Raji (cell line): Measurements from ENCODE around the gene KCTD17.

ENCODE experiments used
- POLR2A ChIP-seq: IDR thresholded peaks from 2 replicates; pipeline ENCODE4 v1.6.1; 2011; ENCODE audit warnings: low read depth, low read length, control low read depth; ENCODE audit not compliant: insufficient read depth

KCTD17 gene

DNA sequence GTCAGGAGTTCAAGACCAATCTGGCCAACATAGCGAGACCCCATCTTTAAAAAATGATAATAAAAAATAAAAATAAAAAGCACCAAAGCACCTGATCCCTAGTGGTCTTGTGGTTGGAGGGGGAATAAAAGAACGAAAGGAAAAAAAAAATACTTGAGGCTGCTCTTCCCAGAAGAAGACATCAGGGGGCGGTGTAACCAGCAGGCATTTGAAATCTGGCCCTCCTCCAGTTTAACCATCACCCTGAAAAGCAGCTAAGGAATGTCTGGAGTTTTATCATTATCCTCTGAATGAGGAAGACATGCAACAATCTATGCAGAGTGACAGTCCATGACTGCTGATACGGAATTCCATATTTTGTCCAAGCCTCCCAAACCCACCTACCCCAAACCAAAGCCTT lies 5.6 kb upstream of the KCTD17 start:
- no peak for TF ChIP-seq POLR2A

DNA sequence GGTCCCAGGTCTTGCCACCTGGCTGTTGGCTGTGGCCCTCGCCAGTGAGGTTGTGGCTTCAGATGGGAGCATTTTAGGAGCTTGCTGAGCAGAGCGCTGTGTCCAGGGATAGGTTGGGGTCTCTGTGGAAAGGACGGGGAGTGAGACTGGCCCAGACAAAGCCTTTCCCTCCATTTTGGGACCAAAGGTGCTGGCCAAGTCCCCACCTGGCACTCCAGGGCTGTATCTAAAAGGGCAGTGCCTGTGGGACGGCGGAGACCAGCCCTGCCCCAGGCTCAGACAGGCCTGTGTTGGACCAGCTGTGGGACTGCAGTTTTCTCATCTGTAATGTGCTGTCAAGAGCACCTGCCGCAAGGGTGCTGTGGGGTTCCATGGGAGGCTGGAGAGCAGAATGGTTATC lies 5.0 kb upstream of the KCTD17 start:
- TF ChIP-seq POLR2A = no peak

- no peak for TF ChIP-seq POLR2A
Observed at GRCh38 chr22:37047006-37047405, 4.5 kb upstream of the KCTD17 start.

DNA sequence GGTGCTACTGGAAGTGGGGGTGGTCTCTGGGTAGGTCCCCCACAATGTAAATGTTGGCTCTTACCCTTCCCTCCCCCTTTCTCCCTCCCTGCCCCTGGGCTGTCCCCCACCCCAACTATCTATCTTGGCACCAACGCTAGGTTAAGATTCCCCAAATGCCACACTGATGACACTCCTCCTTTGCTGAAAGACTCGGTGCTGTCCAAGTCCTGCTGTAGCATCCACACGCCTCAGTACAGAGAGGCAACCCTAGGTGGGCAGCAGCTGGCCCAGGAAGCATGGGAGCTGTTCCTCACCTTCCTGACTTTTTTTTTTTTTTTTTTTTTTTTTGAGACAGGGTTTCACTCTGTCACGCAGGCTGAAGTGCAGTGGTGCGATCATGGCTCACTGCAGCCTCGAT lies 3.4 kb upstream of the KCTD17 start:
- TF ChIP-seq POLR2A = no peak

DNA sequence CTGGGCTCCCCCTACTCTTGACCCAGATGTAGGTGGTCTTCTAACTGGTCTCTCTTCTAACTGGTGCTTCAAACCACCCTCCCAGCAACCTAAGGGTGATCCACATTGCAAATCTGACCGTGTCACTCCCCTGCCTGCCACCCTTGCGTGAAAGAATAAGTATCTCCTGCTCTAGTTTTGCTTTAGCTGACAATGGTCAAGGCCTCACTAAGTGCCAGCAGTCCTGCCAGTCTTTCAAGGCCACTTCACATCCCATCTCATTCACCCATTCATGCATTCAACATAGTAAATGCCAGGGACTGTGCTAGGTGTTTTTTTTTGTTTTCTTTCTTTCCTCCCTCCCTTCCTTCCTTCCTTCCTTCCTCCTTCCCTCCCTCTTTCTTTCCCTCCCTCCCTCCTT lies 2.3 kb upstream of the KCTD17 start:
- no peak for TF ChIP-seq POLR2A

DNA sequence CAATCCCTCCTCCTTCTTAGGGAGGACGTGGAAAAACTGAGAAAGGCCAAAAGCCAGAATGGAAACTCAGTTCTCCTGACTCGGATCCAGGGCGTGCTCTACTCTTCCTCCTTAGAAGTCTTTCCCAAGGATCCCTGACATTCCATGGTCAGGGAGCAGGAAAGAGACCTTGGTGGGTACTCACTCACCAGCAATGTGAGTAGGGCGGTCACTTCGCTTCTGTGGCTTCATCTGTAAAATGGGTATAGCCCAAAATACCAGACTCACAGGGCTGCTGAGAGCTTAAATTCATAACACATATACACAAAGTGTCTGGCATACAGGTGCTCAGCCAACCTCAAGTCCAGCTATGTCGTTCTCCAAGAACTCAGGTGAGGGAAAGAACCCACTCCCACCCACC lies 629 bp upstream of the KCTD17 start:
- no peak for TF ChIP-seq POLR2A

DNA sequence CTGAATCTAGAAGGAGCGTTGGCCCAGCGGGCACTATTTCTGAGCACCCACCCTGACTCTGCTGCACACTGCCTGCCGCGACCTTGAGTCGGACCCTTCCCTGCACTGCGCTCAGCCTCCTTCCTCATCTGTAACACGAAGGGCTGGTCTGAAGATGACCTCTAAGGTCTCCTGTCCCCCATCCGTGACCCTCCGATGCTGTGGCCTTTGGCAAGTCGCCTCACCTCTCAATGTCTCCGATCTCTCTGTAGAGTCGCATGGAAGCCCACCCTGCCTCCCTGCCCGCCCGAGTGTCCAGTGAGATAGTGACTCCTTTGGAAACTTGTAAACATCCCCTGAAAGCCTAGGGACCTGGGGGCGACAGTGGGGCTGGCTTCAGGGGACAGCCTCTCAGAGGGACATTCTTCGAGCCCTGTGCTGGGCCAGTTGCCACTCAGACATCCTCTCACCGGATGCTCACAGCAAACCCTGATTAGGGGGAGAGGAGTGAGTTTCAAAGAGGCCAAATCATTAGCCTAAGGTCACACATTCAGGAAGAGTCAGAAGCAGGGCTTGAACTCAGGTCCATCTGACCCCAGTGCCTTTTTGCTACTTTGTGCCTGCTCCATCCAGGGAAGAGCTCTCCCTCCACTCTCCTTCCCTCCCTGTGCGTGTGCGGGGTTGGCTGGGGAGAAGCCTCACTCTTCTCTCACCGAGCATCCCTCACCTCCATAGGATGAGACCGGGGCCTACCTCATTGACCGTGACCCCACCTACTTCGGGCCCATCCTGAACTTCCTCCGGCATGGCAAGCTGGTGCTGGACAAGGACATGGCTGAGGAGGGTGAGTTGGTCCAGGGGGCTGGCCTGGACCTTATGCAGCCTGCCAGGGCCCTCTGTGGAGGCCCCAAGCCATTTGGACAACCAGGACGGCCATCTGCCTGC lies 1.1 kb downstream of the KCTD17 start:
- TF ChIP-seq POLR2A = no peak

DNA sequence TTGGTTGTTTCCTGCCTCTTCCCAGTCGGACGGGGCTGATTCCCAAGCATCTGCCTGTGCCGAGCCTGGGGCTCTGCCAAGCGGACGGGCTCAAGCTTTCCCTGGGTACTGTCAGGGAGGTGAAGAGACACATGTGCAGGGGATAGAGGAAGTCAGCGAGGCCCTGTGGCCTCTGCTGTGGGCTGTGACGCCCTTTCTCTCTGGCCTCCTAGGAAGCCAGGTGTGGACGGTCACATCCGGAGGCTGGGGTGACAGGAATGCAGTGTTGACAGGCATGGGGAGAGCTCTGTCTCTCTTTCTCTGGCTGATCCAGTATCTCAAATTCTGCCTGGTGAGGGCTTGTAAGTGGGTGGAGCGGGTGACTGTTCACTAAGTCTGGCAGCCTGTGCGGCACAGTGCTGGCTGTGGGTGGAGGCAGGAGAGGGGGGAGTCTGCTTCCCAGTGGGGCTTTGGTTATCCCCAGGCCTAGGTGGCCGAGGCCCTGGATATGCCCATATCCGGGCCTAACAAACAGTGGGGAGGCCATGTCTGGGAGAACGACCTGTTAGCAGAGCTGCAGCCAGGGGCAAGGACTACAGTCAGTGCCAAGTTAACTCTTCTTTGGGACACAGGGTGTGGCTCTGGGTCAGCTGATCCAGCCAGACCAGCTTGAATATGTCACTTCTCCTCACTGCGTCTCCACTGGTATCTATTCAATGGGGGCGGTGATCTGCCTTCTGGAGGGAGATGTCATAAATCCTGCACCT lies 1.9 kb downstream of the KCTD17 start:
- TF ChIP-seq POLR2A = no peak

DNA sequence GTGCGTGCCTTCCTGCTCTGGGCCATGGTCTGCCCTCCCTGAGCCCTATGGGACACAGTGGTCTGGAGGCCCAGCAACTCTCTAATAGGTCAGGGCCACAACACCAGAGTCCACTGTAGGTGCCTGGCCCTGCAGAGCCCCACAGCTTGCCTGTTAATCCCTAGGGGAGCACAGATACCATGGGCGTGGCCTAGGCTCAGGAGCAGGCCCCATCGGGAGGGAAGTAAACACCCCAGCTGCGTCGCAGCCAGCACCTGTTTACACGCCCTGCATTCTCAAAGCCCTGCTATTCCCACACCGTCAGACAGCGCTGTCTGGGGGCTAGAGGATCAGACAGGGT lies 2.5 kb downstream of the KCTD17 start:
- no peak for TF ChIP-seq POLR2A

- no peak for TF ChIP-seq POLR2A
Observed at GRCh38 chr22:37054600-37055365, 3.2 kb downstream of the KCTD17 start.

GRCh38 chr22:37056246-37056645 lies 4.7 kb downstream of the KCTD17 start:
- TF ChIP-seq POLR2A = no peak

GRCh38 chr22:37057226-37057625 lies 5.7 kb downstream of the KCTD17 start:
- no peak for TF ChIP-seq POLR2A

GRCh38 chr22:37057796-37058510 lies 6.4 kb downstream of the KCTD17 start:
- TF ChIP-seq POLR2A = no peak

- TF ChIP-seq POLR2A = no peak
Observed at GRCh38 chr22:37058917-37059701, 7.6 kb downstream of the KCTD17 start.
